TTC549 (cell line): ENCODE data around the gene UBLCP1.
"Not testable (repeated sequence)": the region's sequence is repeated elsewhere in the genome, so short reads cannot be mapped to it uniquely, and the experiment has no call there.

Experiments
- FAIRE-seq: peaks from 2 replicates; lab custom pipeline; 2012; peaks lifted over from hg19 to GRCh38; lab: Jason Lieb, UNC

Gene UBLCP1

GRCh38 chr5:159262859-159263568 lies at the start of gene UBLCP1:
TSS of gene UBLCP1 (plus strand) at chr5:159263290. CDS start at chr5:159268916, 5,626 bp downstream.
- no peak for FAIRE-seq

GRCh38 chr5:159214486-159215271 lies 48.4 kb upstream of the UBLCP1 start:
- FAIRE-seq, result no peak

- FAIRE-seq, result no peak
Measured at GRCh38 chr5:159215886-159216285, 47.2 kb upstream of the UBLCP1 start.

GRCh38 chr5:159216454-159216853 lies 46.6 kb upstream of the UBLCP1 start:
- FAIRE-seq, result no peak

- no peak for FAIRE-seq
Measured at GRCh38 chr5:159217236-159217635, 45.9 kb upstream of the UBLCP1 start.

- FAIRE-seq, result no peak
Measured at GRCh38 chr5:159218595-159219023, 44.5 kb upstream of the UBLCP1 start.

- FAIRE-seq, result no peak
Measured at GRCh38 chr5:159220206-159220605, 42.9 kb upstream of the UBLCP1 start.

GRCh38 chr5:159223469-159223868 lies 39.6 kb upstream of the UBLCP1 start:
- no peak for FAIRE-seq

GRCh38 chr5:159224471-159224870 lies 38.6 kb upstream of the UBLCP1 start:
- FAIRE-seq, result no peak

GRCh38 chr5:159226451-159226850 lies 36.6 kb upstream of the UBLCP1 start:
- FAIRE-seq, result no peak

GRCh38 chr5:159227452-159227851 lies 35.6 kb upstream of the UBLCP1 start:
- no peak for FAIRE-seq

GRCh38 chr5:159228097-159228496 lies 35.0 kb upstream of the UBLCP1 start:
- FAIRE-seq, result not testable (repeated sequence)

- no peak for FAIRE-seq
Measured at GRCh38 chr5:159230657-159231056, 32.4 kb upstream of the UBLCP1 start.

- FAIRE-seq, result no peak
Measured at GRCh38 chr5:159231167-159231566, 31.9 kb upstream of the UBLCP1 start.

- not testable (repeated sequence) for FAIRE-seq
Measured at GRCh38 chr5:159235871-159236520, 27.1 kb upstream of the UBLCP1 start.

- no peak for FAIRE-seq
Measured at GRCh38 chr5:159240301-159240870, 22.7 kb upstream of the UBLCP1 start.

GRCh38 chr5:159241946-159242552 lies 21.0 kb upstream of the UBLCP1 start:
- no peak for FAIRE-seq

- no peak for FAIRE-seq
Measured at GRCh38 chr5:159242656-159243055, 20.4 kb upstream of the UBLCP1 start.

GRCh38 chr5:159243385-159243784 lies 19.7 kb upstream of the UBLCP1 start:
- FAIRE-seq, result no peak

GRCh38 chr5:159244163-159244562 lies 18.9 kb upstream of the UBLCP1 start:
- no peak for FAIRE-seq

GRCh38 chr5:159244890-159245289 lies 18.2 kb upstream of the UBLCP1 start:
- FAIRE-seq, result no peak

- FAIRE-seq, result no peak
Measured at GRCh38 chr5:159249158-159249557, 13.9 kb upstream of the UBLCP1 start.
